HG02840 (cell line): ENCODE data around the gene PDCL2.

Experiments
- ATAC-seq: cut with Tn5 transposase; IDR thresholded peaks from one replicate; pipeline ENCODE4 v1.9.1; 2021; ENCODE audit warnings: mild to moderate bottlenecking, moderate library complexity, moderate number of reproducible peaks; ENCODE audit not compliant: unreplicated experiment, low FRiP score

The PDCL2 gene

GRCh38 chr4:55545151-55545550, 46.9 kb downstream of the PDCL2 start:
- no peak for ATAC-seq

- ATAC-seq = no peak
These were observed 48.2 kb downstream of the PDCL2 start for GRCh38 chr4:55543858-55544257.

GRCh38 chr4:55540271-55540670, 51.8 kb downstream of the PDCL2 start:
- ATAC-seq = no peak

GRCh38 chr4:55539658-55540057, 52.4 kb downstream of the PDCL2 start:
- ATAC-seq = no peak

- ATAC-seq = no peak
These were observed 53.5 kb downstream of the PDCL2 start for GRCh38 chr4:55538531-55538930.

GRCh38 chr4:55534306-55534705, 57.7 kb downstream of the PDCL2 start:
- no peak for ATAC-seq

- no peak for ATAC-seq
These were observed 61.4 kb downstream of the PDCL2 start for GRCh38 chr4:55530691-55531090.

GRCh38 chr4:55530167-55530566, 61.9 kb downstream of the PDCL2 start:
- ATAC-seq = no peak

- ATAC-seq = no peak
These were observed 63.6 kb downstream of the PDCL2 start for GRCh38 chr4:55528491-55528890.

- no peak for ATAC-seq
These were observed 67.0 kb downstream of the PDCL2 start for GRCh38 chr4:55524844-55525571.

GRCh38 chr4:55518442-55518841, 73.6 kb downstream of the PDCL2 start:
- ATAC-seq = no peak

- ATAC-seq = peak; percentile 68
These were observed 74.4 kb downstream of the PDCL2 start for GRCh38 chr4:55517526-55518229.

- ATAC-seq = no peak
These were observed 79.0 kb downstream of the PDCL2 start for GRCh38 chr4:55512922-55513571.

- no peak for ATAC-seq
These were observed 80.0 kb downstream of the PDCL2 start for GRCh38 chr4:55512077-55512476.

GRCh38 chr4:55510685-55511084, 81.4 kb downstream of the PDCL2 start:
- no peak for ATAC-seq

GRCh38 chr4:55509266-55509665, 82.8 kb downstream of the PDCL2 start:
- ATAC-seq = no peak

GRCh38 chr4:55507612-55508011, 84.4 kb downstream of the PDCL2 start:
- ATAC-seq = no peak
